Heart left ventricle (tissue), 13 donors: ENCODE measurements around the gene IRAK4.

Source experiments
- POLR2A ChIP-seq, 2 donors: fragments of 450-650 bp; IDR thresholded peaks; one replicate each; pipeline ENCODE4 v1.6.1; 2017; ENCODE audit warnings: antibody characterized with exemption in 2 of 2, mild to moderate bottlenecking in 2 of 2, moderate library complexity in 2 of 2
- TF ChIP-seq, protein P1 (sequence below), 12 donors: fragments of 200-600 bp; sonication (generic) in 4 of 12; IDR thresholded peaks; one replicate each; pipeline versions ENCODE4 v1.5.0 to v1.8.0; 2018 to 2022; ENCODE audit warnings: antibody characterized with exemption in 12 of 12, mild to moderate bottlenecking in 5 of 12
- donor health status: ischemic (EF 13 %, LVEDD 7.1; RV severe dilation, severe dysfunction).
- donor health status: DM: no; HTN: yes; CAD: no.
- donor health status: DM: no; HTN: no; CAD: no.
- donor health status: ischemic (EF 25% LVEDD 6.9; RV normal size, moderate dysfunction).
- donor health status: ischemic (EF 25% LVEDD 5.7; RV mildly dilated, moderate dysfunction).
- donor health status: ischemic (EF 35%, LVEDD 5.7; RV mildly dilated, moderate dysfunction).
- donor health status: nonischemic (EF 11% LVEDD 7.7; RV severe dilation, severe dysfunction).
- donor health status: DM: yes; HTN: yes; CAD: no.
- donor health status: PGD.
- donor health status: ischemic (EF 29% LVEDD 5.4; RV normal size, mild dysfunction).
- donor health status: nonischemic (EF 23%, LVEDD 6.1; RV moderate dilation, normal function).

GRCh38 chr12:43763769-43764168, 5.0 kb downstream of the IRAK4 start:
- TF ChIP-seq, protein P1, sequence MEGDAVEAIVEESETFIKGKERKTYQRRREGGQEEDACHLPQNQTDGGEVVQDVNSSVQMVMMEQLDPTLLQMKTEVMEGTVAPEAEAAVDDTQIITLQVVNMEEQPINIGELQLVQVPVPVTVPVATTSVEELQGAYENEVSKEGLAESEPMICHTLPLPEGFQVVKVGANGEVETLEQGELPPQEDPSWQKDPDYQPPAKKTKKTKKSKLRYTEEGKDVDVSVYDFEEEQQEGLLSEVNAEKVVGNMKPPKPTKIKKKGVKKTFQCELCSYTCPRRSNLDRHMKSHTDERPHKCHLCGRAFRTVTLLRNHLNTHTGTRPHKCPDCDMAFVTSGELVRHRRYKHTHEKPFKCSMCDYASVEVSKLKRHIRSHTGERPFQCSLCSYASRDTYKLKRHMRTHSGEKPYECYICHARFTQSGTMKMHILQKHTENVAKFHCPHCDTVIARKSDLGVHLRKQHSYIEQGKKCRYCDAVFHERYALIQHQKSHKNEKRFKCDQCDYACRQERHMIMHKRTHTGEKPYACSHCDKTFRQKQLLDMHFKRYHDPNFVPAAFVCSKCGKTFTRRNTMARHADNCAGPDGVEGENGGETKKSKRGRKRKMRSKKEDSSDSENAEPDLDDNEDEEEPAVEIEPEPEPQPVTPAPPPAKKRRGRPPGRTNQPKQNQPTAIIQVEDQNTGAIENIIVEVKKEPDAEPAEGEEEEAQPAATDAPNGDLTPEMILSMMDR (IDR thresholded peaks at IDR 0.05), result no peak
- TF ChIP-seq POLR2A (IDR thresholded peaks at IDR 0.05), result no peak
